Inferior parietal cortex (tissue), 1 donor: ENCODE data around the gene HSD17B11.
"Not testable (repeated sequence)": the region's sequence is repeated elsewhere in the genome, so short reads cannot be mapped to it uniquely, and the experiment has no call there.

ENCODE experiments used
- DNase-seq: peaks from one replicate; pipeline ENCODE4 v3.0.0-alpha.2; 2016; ENCODE audit errors: extremely low spot score

The HSD17B11 gene

DNA sequence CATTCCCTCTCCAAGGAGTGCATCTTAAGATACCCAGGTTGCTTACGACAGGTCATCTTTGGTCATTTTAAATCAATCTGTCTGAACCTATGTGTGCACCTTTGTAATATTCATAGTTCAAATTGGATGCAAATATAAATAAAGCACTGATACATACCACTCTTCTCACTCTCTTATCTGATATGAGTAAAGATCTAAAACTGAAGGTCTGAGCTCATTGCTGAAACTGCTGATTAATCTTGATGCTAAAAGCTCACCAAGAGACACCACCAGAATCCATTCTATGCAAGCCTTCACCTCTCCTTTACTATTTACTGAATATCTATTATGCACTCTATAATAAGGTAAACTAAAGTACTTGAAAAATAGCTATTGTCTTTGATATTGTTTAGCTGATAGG is 84.9 kb downstream of the HSD17B11 start:
- DNase-seq, result no peak

DNA sequence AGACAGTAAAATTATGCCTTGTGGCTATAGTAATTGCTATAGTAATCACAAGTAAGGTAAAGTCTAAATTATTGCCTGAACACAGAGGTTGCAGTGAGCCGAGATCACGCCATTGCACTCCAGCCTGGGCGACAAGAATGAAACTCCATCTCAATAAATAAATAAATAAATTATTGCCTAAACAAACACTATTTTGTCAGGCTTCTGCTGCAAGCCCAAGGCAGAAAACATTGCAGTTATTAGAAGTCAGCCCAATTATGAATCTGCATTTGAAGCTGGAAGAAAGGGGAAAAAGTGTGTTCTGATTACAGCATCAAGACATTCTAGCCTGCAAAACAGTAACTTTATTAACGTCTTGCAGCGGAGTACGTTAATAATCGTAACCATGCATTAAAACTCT is 85.4 kb downstream of the HSD17B11 start:
- DNase-seq, result no peak

DNA sequence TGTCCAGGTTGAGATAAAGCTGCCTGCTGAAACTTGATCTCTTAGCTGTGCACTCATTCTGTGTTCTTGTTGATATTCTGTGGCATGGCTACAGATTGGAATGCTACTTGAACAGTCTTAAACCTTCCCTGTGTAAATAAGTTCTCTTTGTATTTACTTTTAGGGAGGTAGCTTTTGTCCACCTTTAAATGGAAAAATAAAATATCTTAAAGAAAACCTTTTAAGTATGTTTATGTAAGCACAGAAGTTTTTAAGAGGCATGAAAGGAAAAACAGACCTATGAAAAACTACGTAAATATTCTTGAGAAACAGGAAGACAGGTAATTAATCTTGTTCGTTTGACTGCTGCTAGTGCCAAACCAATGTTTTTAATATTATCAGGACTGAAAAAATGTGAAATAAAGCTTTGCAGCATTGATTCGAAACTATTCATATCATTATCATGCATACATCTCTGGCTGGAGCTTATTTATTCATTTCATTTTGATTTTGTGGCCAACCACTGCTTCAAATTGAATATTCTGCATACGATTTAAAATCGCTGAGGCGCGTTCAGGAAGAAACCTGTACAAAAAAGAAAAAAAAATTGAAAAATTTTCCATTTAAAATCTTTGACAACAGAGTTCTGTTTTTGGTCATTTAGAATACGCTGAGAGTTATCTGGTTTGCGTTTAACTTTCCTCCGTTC is 86.1 kb downstream of the HSD17B11 start:
- no peak for DNase-seq

DNA sequence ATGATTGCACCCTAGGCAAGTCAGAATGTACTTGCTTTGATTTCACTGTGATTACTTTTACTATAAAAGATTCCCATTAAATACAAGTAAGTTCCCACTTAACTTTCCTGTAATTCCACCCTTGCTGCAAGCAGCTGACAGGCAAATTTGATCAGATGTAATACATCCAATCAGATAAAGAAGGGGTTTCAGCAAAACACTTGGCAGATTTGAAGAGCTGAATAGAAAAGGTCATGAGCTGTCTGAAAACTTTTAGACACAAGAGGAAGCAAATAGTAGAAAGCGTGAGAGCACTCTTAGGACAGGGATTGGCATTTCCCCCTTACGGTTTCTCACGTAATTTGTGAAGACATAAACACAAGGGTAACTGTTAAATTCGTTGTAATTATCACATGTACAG is 91.1 kb downstream of the HSD17B11 start:
- DNase-seq, result no peak

GRCh38 chr4:87298362-87298761 is 92.6 kb downstream of the HSD17B11 start:
- DNase-seq, result no peak

GRCh38 chr4:87294911-87295310 is 96.1 kb downstream of the HSD17B11 start:
- not testable (repeated sequence) for DNase-seq

GRCh38 chr4:87293889-87294288 is 97.1 kb downstream of the HSD17B11 start:
- DNase-seq, result not testable (repeated sequence)

- no peak for DNase-seq
These were observed 104.0 kb downstream of the HSD17B11 start for GRCh38 chr4:87286970-87287369.
